Measurements from ENCODE around the gene PRRT3. TPM values are rescaled to one million over a fixed set of nuclear protein-coding genes. Genes with fewer than 3 reads are reported as not detected.

Gene PRRT3
- polyA plus RNA-seq, 1 of the 3 experiments (the other 2 are of a cell fraction), result 5.5 TPM

DNA sequence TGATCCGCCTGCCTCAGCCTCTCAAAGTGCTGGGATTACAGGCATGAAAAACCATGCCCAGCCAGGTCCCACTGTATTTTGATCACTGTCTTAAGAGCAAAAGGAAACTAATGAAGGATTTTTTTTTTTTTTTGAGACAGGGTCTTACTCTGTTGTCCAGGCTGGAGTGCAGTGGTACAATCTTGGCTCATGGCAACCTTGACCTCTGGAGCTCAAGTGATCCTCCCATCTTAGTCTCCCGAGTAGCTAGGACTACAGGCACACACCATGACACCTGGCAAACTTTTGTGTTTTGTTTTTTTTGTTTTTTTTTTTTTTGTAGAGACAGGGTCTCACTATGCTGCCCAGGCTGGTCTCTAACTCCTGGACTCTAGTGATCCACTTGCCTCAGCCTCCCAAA lies 28.0 kb upstream of the PRRT3 start (continued):
- TF ChIP-seq NFIC (IDR thresholded peaks at IDR 0.05; ENCODE audit: borderline replicate concordance) (no peak), REST (IDR thresholded peaks at IDR 0.05; ENCODE audit: low read depth, low read length) (no peak)

- Histone ChIP-seq H3K4me2 (no peak overlapping the region), H4K20me1 (ENCODE audit: insufficient read depth) (no peaks in the 10 kb centered on the region), H2AFZ (ENCODE audit: low read depth) (no peak overlapping the region), H3F3A (replicated peaks; ENCODE audit: insufficient read depth) (peaks cover 21% of the 10 kb centered on the region), H3K9ac (no peak overlapping the region), H3K9me2 (no peaks in the 10 kb centered on the region), H3K27ac (ENCODE audit: low read depth in 2 of 2, low read length in 1 of 2) (no peak overlapping the region), H3K79me2 (ENCODE audit: insufficient read depth) (peaks cover 54% of the 10 kb centered on the region), H3K4me3 (ENCODE audit: low read depth in 2 of 2, low read length in 1 of 2) (no peak overlapping the region), H3K36me3 (replicated peaks in 1 of 2; ENCODE audit: control insufficient read depth in 1 of 2, insufficient read depth in 2 of 2, low read length in 1 of 2) (peaks cover 17 to 35% of the 10 kb centered on the region in 2 experiments), H3K9me3 (no peaks in the 10 kb centered on the region), H3K4me1 (ENCODE audit: control insufficient read depth in 1 of 2, insufficient read depth in 2 of 2, low read depth in 1 of 2, low read length in 1 of 2) (peaks cover 0 to 16% of the 10 kb centered on the region in 2 experiments; a peak in 1 of 4 replicates), H3K27me3 (ENCODE audit: insufficient read depth) (no peaks in the 10 kb centered on the region)
- no peak for DNase-seq
- 80% methylated on average over 8 of the region's 8 CpGs for WGBS (ENCODE audit: low lambda C conversion rate)
- TF ChIP-seq ELF1 (IDR thresholded peaks at IDR 0.05) (no peak), YY1 (IDR thresholded peaks at IDR 0.05; ENCODE audit: low read depth) (no peak), FOSL2 (IDR thresholded peaks at IDR 0.05; ENCODE audit: borderline replicate concordance, low read depth) (no peak), RCOR1 (IDR thresholded peaks at IDR 0.05; ENCODE audit: low read length) (no peak), PBX3 (IDR thresholded peaks at IDR 0.05) (no peak), TEAD4 (IDR thresholded peaks at IDR 0.05; ENCODE audit: borderline replicate concordance, insufficient read depth) (no peak), MEF2A (IDR thresholded peaks at IDR 0.05; ENCODE audit: borderline replicate concordance, low read depth) (no peak), TCF12 (IDR thresholded peaks at IDR 0.05) (no peak), USF1 (IDR thresholded peaks at IDR 0.05; ENCODE audit: borderline replicate concordance, low read depth) (no peak), POLR2AphosphoS5 (IDR thresholded peaks at IDR 0.05; ENCODE audit: low read depth, low read length) (no peak), SIN3A (IDR thresholded peaks at IDR 0.05; ENCODE audit: borderline replicate concordance, low read depth, low read length) (no peak), GATA2 (CRISPR knock-in tag; IDR thresholded peaks at IDR 0.05) (no peak), CHD2 (IDR thresholded peaks at IDR 0.05; ENCODE audit: low read length, partially characterized antibody) (no peak), SMC3 (IDR thresholded peaks at IDR 0.05; ENCODE audit: low read depth, low read length) (no peak), USF2 (IDR thresholded peaks at IDR 0.05; ENCODE audit: borderline replicate concordance, low read depth, low read length) (no peak), FOXJ3 (CRISPR knock-in tag; IDR thresholded peaks at IDR 0.05) (no peak)
- CTCF ChIA-PET, result no interaction called here
- POLR2A ChIA-PET, result no interaction called here
These were observed 26.6 kb upstream of the PRRT3 start for GRCh38 chr3:9978710-9979305.

All from SK-N-SH (cell line).